GM18951 (cell line): Measurements from ENCODE around the gene MIP.
"Not testable (repeated sequence)": the region's sequence is repeated elsewhere in the genome, so short reads cannot be mapped to it uniquely, and the experiment has no call there.

Experiments used
- POLR2A ChIP-seq: IDR thresholded peaks from 4 replicates; pipeline ENCODE4 v1.6.1; 2011; ENCODE audit warnings: mild to moderate bottlenecking; ENCODE audit not compliant: insufficient read length, insufficient read depth; ENCODE audit errors: extremely low read depth
- in situ Hi-C: fragments of 300-500 bp; cut with MboI; formaldehyde crosslinking; loops from one replicate; pipeline ENCODE4 v1.12.0; 2022; ENCODE audit warnings: low sequenced_read_pairs, mixed read lengths, inconsistent platforms; ENCODE audit not compliant: unreplicated experiment

The MIP gene

DNA sequence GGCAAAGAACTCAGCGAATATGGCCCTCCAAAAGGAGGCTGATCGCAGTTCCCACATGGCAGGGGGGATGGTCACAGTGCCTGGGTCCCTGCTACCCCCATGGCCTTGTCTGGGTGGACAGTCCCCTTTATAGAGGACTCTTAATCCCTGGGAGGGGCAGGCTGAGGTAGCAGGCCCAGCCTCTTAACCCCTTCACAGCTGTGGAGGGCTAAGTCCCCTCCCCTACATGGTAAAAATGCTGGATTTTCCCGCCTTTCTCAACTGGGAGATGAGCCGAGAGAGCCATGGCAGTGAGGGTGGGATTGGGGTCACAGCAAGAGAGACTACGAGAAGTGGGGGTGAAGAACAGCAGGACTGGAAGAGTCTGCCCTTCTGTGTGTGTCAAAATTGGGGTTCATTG is at the start of gene MIP:
Gene MIP, minus strand, starts transcription at position 101 of the 400 bp plus-strand sequence. Its CDS starts 44 bp downstream, at position 57.
- TF ChIP-seq POLR2A = no peak
- in situ Hi-C loops = no loop called here

- in situ Hi-C loops = loop anchor here (25.0 kb wide), 1 partner anchor 487 kb away; a partner anchor contains a TSS
Observed at GRCh38 chr12:56499879-56500278, 45.4 kb upstream of the MIP start.

DNA sequence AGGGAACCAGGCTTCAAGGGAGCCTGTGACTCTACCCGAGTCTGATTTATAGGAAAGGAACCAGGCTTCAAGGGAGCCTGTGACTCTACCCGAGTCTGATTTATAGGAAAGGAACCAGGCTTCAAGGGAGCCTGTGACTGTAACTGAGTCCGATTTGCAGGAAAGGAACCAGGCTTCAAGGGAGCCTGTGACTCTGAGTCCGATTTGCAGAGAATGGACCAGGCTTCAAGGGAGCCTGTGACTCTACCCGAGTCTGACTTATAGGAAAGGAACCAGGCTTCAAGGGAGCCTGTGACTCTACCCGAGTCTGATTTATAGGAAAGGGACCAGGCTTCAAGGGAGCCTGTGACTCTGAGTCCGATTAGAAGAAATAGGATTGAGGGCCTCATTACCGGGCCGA is 45.0 kb upstream of the MIP start:
- in situ Hi-C loops = not testable (repeated sequence)

- in situ Hi-C loops = not testable (repeated sequence)
Observed at GRCh38 chr12:56498126-56498902, 43.9 kb upstream of the MIP start.

- in situ Hi-C loops = not testable (repeated sequence)
Observed at GRCh38 chr12:56496704-56497103, 42.2 kb upstream of the MIP start.

- in situ Hi-C loops = not testable (repeated sequence)
Observed at GRCh38 chr12:56494481-56494880, 40.0 kb upstream of the MIP start.

DNA sequence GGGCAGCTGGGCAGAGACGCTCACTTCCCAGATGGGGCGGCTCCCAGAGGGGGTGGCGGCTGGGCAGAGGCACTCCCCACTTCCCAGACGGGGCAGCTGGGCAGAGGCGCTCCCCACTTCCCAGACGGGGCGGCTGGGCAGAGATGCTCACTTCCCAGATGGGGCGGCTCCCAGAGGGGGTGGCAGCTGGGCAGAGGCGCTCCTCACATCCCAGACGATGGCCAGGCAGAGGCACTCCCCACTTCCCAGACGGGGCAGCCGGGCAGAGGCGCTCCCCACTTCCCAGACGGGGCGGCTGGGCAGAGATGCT is 39.6 kb upstream of the MIP start:
- in situ Hi-C loops = not testable (repeated sequence)

DNA sequence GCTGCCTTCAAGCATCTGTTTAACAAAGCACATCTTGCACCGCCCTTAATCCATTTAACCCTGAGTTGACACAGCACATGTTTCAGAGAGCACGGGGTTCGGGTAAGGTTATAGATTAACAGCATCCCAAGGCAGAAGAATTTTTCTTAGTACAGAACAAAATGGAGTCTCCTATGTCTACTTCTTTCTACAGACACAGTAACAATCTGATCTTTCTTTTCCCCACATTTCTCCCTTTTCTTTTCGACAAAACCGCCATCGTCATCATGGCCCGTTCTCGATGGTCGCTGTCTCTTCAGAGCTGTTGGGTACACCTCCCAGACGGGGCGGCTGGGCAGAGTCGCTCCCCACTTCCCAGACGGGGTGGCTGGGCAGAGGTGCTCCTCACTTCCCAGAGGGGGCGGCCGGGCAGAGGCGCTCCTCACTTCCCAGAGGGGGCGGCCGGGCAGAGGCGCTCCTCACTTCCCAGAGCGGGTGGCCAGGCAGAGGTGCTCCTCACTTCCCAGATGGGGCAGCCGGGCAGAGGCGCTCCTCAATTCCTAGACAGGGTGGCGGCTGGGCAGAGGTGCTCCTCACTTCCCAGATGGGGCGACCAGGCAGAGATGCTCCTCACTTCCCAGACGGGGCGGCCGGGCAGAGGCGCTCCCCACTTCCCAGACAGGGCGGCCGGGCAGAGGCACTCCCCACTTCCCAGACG is 39.1 kb upstream of the MIP start:
- in situ Hi-C loops = not testable (repeated sequence)

GRCh38 chr12:56490360-56490759 is 35.9 kb upstream of the MIP start:
- no peak for TF ChIP-seq POLR2A

DNA sequence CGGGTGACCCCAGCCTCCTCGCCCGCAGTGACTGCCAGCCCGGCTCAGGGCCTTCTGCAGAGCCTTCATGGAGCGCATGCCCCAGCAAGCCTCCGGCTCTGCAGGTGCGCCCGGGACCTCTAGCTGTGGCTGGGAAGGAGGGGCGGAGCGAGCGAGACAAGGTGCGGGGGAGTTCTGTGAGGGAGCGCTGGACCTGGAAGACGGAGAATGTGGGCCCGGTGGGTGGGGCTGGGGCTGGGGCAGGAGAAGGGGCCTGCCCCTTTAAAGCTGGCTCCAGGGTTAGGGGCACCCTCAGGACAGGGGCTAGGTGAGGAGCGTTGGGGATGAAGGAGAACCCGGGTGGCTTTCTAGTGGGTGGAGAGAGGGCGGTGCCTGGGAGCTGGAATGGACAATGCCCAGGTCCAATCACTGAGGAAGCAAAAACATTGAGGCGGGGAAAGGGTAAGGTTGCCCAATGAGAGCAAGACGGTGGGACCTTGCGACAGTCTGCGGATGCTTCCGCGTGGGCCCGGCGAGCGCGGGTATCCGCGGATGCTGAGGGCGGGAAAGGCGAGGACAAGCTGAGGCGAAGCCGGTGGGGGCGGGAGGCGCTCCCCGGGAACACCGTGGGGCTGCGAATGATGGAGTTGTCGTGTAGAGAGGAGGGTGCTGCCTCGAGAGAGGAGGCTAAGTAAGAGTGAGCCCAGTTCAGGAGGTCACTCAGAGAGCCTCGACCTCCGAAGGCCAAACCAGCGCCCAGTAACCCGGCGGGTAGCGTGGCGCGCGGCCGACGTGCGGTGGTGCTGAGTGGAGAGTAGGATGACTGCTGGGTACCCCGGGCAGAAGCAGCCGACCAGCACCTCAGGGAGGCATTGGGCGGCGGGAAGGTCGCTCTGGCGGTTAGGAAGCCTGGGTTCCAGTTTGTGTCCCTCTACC is 33.8 kb upstream of the MIP start, which contains the start of gene GLS2:
Gene GLS2, minus strand, starts transcription at position 121 of the 915 bp plus-strand sequence. Its CDS starts 43 bp downstream, at position 78.
- in situ Hi-C loops = no loop called here
- TF ChIP-seq POLR2A = no peak

More at GRCh38 chr12:56490360-56490759, 35.9 kb upstream of the MIP start:
- in situ Hi-C loops = no loop called here

DNA sequence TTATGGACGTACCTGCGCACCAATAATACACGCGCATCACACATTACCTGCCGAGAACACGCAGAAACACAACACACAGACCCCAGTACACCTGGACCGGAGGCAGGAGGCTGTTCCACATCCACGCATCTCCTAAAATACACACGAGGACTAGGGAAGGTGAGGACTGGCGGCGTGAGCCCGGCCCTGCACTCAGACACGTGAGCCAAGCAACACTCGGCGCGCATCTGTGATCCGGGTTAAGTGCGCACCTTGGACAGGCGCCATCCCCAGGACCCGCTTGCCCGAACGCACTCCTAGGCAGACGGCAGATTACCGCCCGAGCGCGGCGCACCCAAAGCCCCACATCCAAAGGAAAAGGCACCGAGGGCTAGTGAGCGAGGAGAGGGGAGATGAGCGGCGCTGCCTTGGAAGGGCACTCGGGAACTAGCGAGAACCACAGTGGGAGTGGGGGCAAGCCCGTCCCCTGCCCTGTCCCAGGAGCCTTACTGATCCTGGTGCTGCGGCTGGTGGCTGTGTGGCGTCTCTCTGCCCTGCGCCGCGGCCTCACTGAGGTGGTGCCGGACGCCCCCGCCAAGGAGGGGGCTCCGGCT is 33.1 kb upstream of the MIP start:
- in situ Hi-C loops = no loop called here

DNA sequence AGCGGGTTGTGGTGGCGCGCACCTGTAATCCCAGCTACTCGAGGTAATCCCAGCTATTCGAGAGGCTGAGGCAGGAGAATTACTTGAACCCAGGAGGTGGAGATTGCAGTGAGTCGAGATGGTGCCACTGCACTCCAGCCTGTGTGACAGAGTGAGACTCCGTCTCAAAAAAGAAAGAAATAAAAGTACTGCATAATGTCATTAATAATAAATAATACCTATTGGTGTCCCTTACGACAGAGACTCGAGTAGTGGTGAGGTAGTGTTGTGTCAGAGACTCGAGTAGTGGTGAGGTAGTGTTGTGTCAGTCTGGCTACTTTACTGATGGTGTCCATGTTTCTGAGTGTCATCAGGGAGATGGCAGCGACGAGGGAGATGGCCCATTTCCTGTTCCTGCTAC is 32.2 kb upstream of the MIP start:
- in situ Hi-C loops = no loop called here
- no peak for TF ChIP-seq POLR2A

More for the DNA sequence above, 33.1 kb upstream of the MIP start:
- TF ChIP-seq POLR2A = no peak

GRCh38 chr12:56484566-56484965 is 30.1 kb upstream of the MIP start:
- no peak for TF ChIP-seq POLR2A
- in situ Hi-C loops = no loop called here

- no peak for TF ChIP-seq POLR2A
- in situ Hi-C loops = no loop called here
Observed at GRCh38 chr12:56479625-56480024, 25.2 kb upstream of the MIP start.
